GM20431 (cell line): ENCODE measurements around the gene USP13.
"Not testable (repeated sequence)": the region's sequence is repeated elsewhere in the genome, so short reads cannot be mapped to it uniquely, and the experiment has no call there.

Experiments used
- in situ Hi-C: fragments of 300-500 bp; cut with MseI, MboI; formaldehyde crosslinking; loops from one replicate; pipeline ENCODE4 v1.15.0; 2020; ENCODE audit warnings: low sequenced_read_pairs; ENCODE audit not compliant: unreplicated experiment

Gene USP13

DNA sequence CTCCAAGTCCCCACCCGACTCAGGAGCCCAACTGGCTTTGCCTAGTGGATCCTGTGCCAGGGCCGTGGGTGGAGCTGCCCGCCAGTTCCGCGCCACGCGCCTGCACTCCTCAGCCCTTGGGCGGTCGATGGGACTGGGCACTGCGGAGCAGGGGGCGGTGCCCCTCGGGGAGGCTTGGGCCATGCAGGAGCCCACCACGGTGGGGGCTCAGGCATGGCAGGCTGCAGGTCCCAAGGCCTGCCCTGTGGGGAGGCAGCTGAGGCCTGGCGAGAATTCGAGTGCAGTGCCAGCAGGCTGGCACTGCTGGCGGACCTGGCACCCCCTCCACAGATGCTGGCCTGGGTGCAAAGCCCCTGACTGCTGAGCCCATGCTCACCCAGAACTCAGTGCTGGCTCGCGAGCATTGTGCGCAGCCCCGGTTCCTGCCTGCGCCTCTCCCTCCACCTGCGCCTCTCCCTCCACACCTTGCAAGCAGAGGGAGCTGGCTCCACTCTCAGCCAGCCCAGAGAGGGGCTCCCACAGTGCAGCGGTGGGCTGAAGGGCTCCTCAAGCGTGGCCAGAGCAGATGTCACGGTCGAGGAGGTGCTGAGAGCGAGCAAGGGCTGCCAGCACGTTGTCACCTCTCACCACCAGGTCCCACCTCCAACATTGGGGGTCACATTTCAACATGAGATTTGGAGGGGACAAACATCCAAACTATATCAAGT lies 122.7 kb downstream of the USP13 start:
- in situ Hi-C loops, result no loop called here

DNA sequence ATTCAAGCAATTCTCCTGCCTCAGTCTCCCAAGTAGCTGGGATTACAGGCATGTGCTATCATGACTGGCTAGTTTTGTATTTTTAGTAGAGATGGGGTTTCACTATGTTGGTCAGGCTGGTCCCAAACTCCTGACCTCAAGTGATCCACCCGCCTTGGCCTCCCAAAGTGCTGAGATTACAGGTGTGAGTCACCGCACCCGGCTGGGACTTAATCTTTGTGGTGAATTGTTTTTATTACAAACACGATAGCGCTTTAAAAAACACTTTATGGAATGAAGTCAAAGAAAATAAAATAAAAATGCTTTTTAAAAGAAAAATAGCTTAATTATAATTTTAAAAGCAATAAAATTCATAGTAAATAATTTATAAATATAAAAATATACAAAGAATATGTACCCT lies 130.0 kb downstream of the USP13 start:
- in situ Hi-C loops, result not testable (repeated sequence)

DNA sequence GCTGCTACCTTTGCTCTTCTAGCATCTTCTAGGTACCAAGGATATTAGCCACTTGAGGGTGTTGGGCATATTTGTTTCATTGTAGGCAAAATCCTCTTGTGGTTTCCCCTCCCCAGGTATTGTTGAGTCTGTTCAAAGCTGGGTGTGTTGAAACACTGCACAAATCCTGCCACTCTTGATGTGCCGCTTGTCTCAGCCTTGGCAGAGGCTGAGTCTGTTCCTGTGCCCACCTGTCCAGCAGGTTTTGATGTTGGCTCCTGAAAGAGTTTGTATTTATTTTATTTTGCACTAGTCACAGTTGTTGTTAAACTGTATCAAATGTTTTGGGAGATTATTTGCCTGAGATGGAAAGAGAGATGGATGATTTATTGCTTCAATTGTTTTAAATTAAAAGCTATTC lies 136.2 kb downstream of the USP13 start:
- in situ Hi-C loops, result no loop called here

DNA sequence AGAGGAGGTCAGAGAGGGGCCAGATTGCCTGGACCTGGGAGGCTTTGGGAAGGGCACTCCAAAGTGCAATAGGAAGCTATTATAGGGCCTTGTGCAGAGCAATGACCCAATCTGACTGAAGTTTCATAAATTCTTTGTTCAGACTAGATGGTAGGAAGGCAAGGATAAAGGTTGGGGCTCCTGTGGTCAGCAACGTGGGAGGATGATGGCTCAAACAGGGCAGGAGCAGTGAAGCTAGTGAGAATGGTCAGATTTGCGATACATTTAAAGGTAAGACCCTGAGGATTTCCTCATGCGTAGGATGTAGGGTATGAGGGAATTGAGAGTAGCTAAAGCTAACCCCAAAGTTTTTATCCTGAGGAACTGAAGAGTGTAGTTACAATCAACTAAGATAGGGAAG lies 139.0 kb downstream of the USP13 start:
- in situ Hi-C loops, result no loop called here

DNA sequence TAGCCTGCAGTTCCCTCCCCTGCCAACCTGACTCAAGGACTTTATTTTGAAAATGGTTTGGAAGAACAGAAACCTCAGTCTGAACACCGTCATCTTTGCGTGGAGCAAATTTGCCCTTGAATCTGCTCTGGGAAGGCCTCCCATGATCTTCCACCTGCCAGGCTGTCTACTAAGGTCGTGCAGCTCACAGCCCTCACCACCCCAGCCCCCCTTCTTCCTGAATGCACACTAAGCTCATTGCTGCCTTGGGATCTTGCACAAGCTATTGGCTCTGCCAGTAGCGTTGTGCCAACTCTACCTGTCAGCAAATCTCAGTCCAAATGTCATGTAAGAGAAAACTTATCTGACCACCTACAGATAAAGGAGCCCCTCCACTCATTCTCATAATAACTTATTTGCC lies 141.5 kb downstream of the USP13 start:
- in situ Hi-C loops, result no loop called here

DNA sequence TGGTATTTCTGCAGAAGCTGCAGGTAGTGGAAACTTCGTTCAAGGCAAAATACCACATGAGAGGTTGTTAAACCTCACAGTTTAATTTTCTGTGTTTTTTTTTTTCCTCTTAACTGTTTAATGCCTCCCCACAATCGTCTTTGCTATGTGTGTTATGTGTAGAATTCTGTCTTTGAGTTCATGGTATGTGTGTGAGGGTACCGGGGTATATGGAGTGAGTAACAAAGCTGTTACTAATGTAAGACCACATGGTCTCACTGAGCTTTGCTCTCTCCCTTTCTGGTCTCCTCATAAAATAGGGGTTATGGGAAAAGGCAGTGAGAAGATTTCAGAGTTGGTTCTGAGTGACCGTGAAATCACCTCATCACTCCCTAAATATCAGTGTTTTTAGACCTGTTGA lies 143.6 kb downstream of the USP13 start:
- in situ Hi-C loops, result no loop called here

DNA sequence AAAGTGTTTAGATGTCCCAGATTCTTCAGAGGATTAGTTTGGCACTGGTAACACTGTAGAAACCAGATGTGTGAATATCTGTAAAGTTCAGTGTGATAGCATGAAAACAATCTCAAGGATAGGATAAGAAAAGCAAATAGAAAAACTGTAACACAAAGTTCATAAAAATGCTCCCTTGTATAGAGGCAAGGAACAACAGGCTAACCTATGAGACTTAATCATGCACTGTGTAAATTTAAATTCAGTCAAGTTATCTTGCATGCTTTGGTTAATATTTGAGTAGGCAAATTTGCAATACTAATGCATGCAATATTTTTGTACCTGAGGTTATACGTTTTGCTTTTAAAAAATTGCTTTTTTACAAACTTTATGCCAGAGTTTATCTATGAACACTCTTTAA lies 144.4 kb downstream of the USP13 start:
- in situ Hi-C loops, result no loop called here

DNA sequence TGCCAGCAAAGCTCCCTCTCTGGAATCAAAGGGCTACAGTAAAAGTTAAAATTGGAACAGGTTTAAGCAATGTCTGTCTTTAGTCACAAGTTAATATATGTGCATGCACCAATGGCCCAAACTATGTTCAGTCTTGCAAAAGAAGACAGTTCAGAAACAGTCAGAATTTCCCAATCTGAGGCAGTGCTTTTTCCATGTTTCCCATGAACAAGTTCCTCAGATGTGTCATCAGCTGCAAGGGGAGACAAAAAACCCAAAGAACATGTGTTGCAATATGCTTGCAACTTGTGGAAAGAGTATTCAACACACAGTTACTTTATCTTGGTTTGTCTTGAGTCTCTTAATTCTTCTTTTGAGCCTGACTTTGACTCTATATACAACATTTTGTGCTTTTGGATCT lies 148.4 kb downstream of the USP13 start:
- in situ Hi-C loops, result no loop called here

DNA sequence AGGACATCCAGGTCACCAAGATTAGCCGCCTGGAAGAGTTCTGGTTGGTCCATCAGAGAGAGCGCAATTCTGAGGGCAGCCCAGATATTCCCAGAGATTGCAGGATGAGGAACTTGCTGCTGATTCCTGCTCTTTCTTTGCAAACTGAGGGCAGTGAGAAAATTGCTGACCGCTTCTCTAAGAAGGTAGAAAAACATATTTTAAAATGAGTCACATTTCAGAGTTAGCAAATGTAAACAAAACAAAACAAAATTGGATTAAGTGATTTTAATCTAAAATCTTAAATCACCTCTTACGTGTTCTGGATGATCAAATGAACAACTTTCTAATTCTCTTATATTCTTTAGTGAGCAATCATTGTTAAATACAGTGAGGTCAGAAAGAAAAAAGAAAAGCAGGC lies 149.0 kb downstream of the USP13 start:
- in situ Hi-C loops, result no loop called here

DNA sequence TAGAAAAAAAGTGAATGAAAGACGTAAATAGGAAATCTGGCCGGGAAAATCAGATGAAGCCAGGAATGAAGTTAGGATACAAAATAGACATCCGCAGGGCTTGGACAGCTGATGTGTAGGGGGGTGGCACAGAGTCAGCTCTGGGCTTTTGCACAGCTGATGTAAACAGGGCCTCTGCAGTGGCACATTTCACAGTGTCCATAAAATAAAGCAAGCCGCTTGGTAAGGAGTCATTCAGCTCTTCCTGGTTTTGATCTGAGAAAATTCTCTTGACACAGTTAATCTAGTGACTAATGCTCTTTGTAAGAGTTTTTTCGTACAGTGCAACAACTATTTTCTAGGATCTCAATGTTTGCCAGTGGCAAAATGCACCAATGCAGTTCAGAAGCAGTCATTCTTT lies 153.3 kb downstream of the USP13 start:
- in situ Hi-C loops, result no loop called here

DNA sequence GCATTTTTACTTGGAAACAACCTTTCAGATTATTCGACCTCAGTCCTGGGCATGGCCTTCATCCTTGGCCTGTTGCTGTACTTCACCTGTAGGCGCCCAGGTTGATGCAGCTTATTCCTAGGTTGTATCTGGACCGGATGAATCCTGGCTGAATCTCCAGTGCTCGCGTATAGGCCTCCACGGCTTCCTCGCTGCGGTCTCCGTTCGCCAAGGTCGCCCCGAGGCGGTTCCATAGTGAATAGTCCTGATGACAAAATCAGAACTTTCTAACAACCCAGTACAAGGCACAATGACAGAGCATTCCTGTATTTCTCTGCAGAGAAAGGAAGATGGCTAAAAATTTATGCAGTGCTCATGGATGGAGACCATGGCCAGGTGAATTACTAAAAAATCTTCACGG lies 154.7 kb downstream of the USP13 start:
- in situ Hi-C loops, result no loop called here

DNA sequence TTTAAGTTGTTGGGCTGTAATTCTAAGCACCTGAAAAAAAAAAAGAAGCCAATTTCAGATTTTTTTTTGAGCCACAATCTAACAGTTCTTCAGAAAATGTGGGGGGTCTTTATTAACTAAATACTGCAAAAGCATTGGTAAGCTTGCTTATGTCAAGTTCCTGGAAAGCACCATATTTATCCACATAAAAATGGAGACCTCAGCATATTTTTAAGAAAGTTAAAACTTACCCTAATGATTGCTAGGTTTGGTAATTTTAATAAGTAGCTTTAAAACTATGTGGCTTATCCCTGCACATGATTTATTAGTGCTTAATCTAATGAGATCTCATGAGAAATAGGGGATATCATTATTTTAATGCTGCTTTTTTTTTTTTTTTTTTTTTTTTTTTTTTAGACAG lies 156.8 kb downstream of the USP13 start:
- in situ Hi-C loops, result no loop called here

DNA sequence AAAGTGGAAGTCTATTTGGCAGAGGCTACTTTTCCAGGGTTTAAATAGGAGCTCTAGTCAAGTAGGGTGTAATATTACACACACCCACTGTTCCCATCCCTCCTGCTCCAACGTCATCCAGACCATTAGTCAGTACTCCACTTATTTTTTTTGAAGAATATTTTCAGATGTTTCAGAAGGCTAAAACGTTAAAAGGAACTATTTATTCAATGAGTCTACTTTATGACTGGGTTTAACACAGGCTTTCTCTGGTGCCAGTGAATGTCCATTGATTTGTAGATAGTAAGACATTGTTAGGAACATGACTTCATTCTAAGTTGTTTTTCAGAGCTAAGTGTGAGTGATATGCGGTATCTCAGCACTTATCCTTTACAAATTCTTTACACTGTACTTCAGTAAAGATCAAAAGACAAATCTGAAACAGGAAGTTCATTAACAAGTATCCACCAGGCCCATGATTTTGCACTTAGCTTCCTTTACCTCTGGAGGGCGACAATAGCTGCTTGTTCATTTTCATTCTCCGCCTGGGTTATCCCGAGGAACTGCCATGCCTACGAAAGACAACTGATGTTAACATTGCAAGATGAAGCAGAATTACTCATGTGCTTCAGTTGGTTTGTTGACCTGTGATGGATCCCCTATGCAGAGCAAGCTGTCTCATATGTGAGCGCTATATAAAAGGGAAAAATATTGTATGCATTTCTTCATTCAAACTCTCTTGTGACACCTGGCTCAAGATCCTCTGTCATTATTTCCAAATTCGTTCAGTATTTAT lies 158.7 kb downstream of the USP13 start:
- in situ Hi-C loops, result no loop called here

DNA sequence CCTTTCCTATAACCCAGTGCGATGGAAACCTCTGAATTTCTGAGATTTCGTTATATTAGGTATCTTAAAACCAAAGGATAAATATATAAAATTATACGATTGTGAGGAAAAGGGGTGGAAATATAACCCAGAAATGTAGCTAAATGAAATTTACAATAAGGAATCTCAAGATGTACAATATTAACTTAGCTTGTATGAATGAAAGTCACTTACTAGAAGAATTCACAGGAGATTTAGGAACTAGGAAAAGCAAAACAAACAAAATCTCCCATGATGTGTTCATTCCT lies 159.2 kb downstream of the USP13 start:
- in situ Hi-C loops, result no loop called here

DNA sequence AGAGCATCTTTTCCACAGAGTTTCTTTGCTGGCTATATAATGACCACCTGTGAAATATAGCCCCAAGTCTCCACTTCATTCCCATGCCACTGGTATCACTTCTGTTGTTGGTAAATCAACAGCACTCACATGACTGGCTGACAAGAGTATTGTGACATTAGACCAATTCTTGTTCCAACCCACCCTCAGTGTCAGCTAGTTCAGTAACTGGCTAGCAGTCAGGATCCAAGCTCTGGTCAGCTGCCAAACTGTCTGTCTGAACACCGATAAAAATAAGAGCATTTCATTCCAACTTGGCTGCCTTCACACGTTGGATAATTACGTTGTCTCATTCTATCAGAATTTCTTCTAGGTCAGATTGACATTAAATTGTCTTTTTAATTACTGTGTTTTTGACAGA lies 166.5 kb downstream of the USP13 start:
- in situ Hi-C loops, result no loop called here

DNA sequence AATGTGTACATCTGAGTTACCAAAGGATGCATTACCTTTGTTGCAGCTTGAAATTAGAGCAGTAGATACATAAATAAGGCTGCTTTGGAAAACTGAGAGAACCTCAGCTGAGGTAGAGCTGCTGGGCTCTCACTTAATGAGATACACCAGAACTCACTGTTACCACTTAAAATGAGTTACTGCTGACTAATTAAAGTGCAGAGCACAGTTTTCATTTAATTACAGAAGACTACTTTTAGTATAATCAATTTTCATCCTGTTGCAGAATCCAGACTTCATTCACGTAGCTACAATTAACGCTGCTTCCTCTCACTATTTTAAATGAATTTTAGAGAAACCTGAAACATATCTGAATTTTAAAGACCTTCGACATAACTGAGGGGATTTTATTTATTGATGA lies 169.5 kb downstream of the USP13 start:
- in situ Hi-C loops, result no loop called here

DNA sequence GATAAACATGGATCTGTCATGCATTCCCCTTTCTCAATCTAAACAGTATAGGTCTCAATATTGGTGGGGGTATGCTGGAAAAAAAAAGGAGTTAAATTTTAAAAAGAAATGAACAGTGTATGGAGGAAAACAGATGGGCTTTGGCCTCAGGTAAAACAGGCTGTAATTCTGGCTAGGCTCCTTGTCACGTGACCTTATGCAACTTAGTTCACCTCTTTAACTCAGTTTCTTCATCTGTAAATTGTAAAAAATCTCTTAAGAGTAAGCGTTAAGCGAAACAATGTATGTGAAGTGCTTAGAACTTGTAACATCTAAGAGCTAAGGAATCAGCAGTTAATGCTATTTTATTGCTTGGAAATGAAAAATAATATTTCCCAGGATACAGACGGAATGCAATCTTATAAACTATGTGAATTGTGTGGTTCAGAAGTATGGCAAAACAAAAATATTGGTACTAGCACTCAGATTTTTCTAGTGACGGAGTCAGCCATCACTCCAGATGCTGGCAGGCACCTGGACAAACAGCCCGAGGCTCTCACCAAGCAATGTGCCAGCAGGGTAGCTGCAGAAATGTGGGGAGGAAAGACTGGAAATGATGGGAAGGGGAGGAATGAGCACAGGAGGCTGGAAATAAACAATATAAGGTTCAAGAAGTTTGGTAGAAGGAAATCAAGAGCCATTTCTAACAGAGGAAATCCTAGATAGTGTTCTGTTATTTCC lies 172.8 kb downstream of the USP13 start:
- in situ Hi-C loops, result no loop called here

DNA sequence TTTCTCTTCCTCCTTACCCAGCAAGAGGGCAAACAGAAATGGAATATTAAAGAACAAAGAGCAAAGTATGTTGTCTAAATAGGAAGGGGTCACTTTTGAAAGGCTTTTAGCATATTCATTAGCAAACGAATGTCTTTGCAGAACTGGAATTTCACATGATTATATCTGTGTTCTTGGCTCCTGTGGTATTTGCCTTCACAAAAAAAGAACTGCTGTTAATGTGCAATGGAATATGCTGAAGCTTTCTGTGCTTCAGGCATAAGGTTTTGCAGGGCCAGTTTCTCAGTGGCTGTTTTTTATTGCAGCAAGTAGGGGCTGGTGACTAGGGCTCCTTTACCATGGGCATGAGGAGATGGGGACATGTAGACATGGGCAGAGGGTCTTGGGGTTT lies 173.4 kb downstream of the USP13 start:
- in situ Hi-C loops, result no loop called here

DNA sequence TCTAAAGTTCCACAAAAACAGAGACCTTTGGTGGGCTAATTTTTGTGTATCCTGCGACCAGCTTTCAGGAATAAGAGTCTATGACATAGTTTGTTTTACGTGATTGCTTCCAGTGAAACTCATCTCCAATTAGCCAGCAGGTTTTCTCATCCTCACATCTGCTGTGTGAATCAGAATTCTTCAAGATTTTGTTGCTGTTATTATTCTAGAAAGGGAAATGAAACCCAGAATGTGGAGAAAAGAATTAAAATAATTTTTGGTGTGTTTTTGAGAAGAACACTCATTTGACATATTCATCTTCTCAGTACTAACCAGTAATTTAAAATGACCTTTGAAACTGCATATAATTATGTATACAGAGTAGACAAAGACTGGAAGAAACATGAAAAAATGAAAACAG lies 175.9 kb downstream of the USP13 start:
- in situ Hi-C loops, result no loop called here

DNA sequence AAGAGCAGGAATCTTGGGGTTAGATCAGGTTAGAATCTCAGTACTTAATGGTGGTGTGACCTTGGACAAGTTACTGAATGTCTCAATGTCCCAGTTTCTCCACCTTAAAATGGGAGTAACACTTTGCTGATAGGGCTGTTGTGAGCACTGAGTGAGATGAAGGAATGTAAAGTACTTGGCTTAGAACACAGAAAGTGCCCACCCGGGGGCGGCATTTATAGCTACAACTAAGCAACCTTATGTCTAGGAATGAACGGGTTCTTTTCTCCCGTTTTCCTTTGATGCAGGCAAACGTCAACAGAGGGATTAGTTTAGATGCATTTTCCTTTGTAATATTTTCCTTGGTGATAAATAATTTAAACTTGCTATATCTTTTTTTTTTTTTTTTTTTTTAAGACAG lies 176.6 kb downstream of the USP13 start:
- in situ Hi-C loops, result no loop called here

DNA sequence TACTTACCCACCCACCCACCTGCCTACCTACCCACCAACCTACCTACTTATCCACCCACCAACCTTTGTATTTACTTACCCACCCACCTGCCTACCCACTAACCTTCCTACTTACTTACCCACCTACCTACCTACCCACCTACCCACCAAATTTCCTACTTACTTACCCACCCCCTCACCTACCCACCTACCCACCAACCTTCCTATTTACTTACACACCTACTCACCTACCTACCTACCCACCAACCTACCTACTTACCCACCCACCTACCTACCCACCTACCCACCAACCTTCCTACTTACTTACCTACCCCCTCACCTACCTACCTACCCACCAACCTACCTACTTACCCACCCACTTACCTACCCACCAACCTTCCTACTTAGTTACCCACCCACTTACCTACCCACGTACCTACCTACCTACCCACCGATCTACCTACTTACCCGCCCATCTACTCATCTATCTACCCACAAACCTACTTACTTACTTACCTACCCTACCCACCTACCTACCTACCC lies 179.6 kb downstream of the USP13 start:
- in situ Hi-C loops, result no loop called here
